NCI-H1417 (cell line): ENCODE measurements around the gene APOF.
"Not testable (repeated sequence)": the region's sequence is repeated elsewhere in the genome, so short reads cannot be mapped to it uniquely, and the experiment has no call there.

Experiments
- DNase-seq, 3 experiments: peaks; one replicate each; lab custom pipeline; 2025; lab: John Stamatoyannopoulos, UW

The APOF gene

GRCh38 chr12:56362130-56363059 is at the start of gene APOF:
Gene APOF, minus strand, starts transcription at chr12:56362857. Its CDS starts 112 bp downstream, at chr12:56362745.
- no peak for DNase-seq

GRCh38 chr12:56411781-56412639 is 49.4 kb upstream of the APOF start:
- no peak for DNase-seq

- no peak for DNase-seq
Observed at GRCh38 chr12:56410768-56411167, 48.1 kb upstream of the APOF start.

- no peak for DNase-seq
Observed at GRCh38 chr12:56408799-56409417, 46.3 kb upstream of the APOF start.

GRCh38 chr12:56404227-56404626 is 41.6 kb upstream of the APOF start:
- DNase-seq, result not testable (repeated sequence)

GRCh38 chr12:56401612-56402011 is 39.0 kb upstream of the APOF start:
- DNase-seq, result not testable (repeated sequence)

- not testable (repeated sequence) for DNase-seq
Observed at GRCh38 chr12:56401125-56401524, 38.5 kb upstream of the APOF start.

- DNase-seq, result not testable (repeated sequence)
Observed at GRCh38 chr12:56399466-56399865, 36.8 kb upstream of the APOF start.

- DNase-seq, result no peak
Observed at GRCh38 chr12:56398324-56398723, 35.7 kb upstream of the APOF start.

GRCh38 chr12:56392331-56392730 is 29.7 kb upstream of the APOF start:
- no peak for DNase-seq

GRCh38 chr12:56391721-56392120 is 29.1 kb upstream of the APOF start:
- DNase-seq, result no peak

GRCh38 chr12:56389412-56389811 is 26.8 kb upstream of the APOF start:
- DNase-seq, result no peak

- no peak for DNase-seq
Observed at GRCh38 chr12:56387152-56387736, 24.6 kb upstream of the APOF start.

- peak in 1 of 3 experiments; percentile 49 for DNase-seq
Observed at GRCh38 chr12:56385873-56386272, 23.2 kb upstream of the APOF start.

GRCh38 chr12:56382611-56383010 is 20.0 kb upstream of the APOF start:
- DNase-seq, result no peak

GRCh38 chr12:56377989-56378316 is 15.3 kb upstream of the APOF start:
- DNase-seq, result no peak

- DNase-seq, result no peak
Observed at GRCh38 chr12:56377310-56377988, 14.8 kb upstream of the APOF start.

GRCh38 chr12:56375598-56376434 is 13.2 kb upstream of the APOF start:
- no peak for DNase-seq

GRCh38 chr12:56374726-56375597 is 12.3 kb upstream of the APOF start:
- DNase-seq, result no peak

GRCh38 chr12:56373515-56373914 is 10.9 kb upstream of the APOF start:
- DNase-seq, result no peak
